HG03103 (cell line): ENCODE measurements around the gene TGM2.

Source experiments
- ATAC-seq: cut with Tn5 transposase; IDR thresholded peaks from one replicate; pipeline ENCODE4 v1.9.1; 2021; ENCODE audit warnings: low read depth; ENCODE audit not compliant: unreplicated experiment

TGM2 gene

GRCh38 chr20:38134427-38135270, 30.4 kb downstream of the TGM2 start:
- no peak for ATAC-seq

- ATAC-seq: no peak
Observed at GRCh38 chr20:38133680-38134426, 31.2 kb downstream of the TGM2 start.

- no peak for ATAC-seq
Observed at GRCh38 chr20:38132910-38133501, 32.1 kb downstream of the TGM2 start.

- no peak for ATAC-seq
Observed at GRCh38 chr20:38132156-38132909, 32.7 kb downstream of the TGM2 start.

GRCh38 chr20:38131588-38132121, 33.4 kb downstream of the TGM2 start:
- no peak for ATAC-seq

GRCh38 chr20:38130687-38131587, 34.1 kb downstream of the TGM2 start:
- no peak for ATAC-seq

GRCh38 chr20:38129893-38130609, 35.0 kb downstream of the TGM2 start:
- ATAC-seq: no peak

GRCh38 chr20:38129248-38129865, 35.7 kb downstream of the TGM2 start:
- no peak for ATAC-seq

- no peak for ATAC-seq
Observed at GRCh38 chr20:38128691-38129090, 36.4 kb downstream of the TGM2 start.

- ATAC-seq: no peak
Observed at GRCh38 chr20:38127920-38128528, 37.0 kb downstream of the TGM2 start.

- no peak for ATAC-seq
Observed at GRCh38 chr20:38126932-38127621, 38.0 kb downstream of the TGM2 start.

GRCh38 chr20:38126146-38126921, 38.7 kb downstream of the TGM2 start:
- ATAC-seq: no peak

GRCh38 chr20:38125157-38126056, 39.7 kb downstream of the TGM2 start:
- ATAC-seq: no peak

GRCh38 chr20:38123021-38123587, 42.0 kb downstream of the TGM2 start:
- ATAC-seq: no peak

GRCh38 chr20:38121741-38122140, 43.3 kb downstream of the TGM2 start:
- no peak for ATAC-seq
